NCI-H1417 treated with DMSO at 0.1 percent for 48 hours (cell line): ENCODE results near the gene RAI14.

ENCODE experiments used
- DNase-seq: peaks from one replicate; lab custom pipeline; 2025; lab: John Stamatoyannopoulos, UW

RAI14 gene

GRCh38 chr5:34854459-34855174 lies 198.5 kb downstream of the RAI14 start:
- DNase-seq = peak; percentile 78

DNA sequence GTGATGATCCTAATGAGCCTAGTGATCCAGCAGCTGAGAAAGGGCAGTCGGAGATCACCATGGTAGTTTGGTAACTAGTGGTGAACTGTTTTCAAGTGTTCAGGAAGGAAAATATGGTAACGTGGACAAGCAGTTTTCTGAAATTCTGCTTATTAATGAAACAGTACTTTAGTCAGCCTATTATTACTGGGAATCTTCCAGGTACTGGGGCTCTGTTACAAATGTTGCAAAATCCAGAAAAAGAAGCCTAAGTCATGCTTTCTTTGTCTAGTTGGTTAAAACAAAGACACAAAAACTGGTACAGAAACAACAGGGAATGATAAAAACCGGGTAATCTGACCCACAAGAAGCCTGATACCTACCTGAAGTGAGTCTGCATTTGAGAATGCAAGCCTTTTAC lies 201.0 kb downstream of the RAI14 start:
- no peak for DNase-seq

DNA sequence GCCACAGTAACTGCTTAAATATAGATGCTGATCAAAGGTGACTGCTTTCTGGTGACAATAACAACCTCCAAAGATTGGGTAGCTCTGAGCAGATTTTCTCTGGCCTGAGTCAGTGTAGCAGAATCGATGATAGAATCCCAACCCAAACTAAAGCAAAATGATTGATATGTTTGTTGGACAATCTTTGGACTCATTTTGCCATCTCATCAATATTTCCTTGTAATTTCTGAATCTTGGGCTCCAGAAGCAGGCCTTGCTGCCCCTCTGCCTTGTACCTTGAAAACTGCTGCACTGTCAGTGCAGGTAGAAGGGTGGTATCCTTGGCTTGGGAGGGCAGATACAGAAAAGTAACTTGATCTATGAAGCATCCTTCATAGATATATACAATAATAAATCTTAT lies 201.8 kb downstream of the RAI14 start:
- DNase-seq = no peak

- no peak for DNase-seq
Observed at GRCh38 chr5:34858790-34859189, 202.7 kb downstream of the RAI14 start.

GRCh38 chr5:34859253-34859652 lies 203.1 kb downstream of the RAI14 start:
- no peak for DNase-seq

DNA sequence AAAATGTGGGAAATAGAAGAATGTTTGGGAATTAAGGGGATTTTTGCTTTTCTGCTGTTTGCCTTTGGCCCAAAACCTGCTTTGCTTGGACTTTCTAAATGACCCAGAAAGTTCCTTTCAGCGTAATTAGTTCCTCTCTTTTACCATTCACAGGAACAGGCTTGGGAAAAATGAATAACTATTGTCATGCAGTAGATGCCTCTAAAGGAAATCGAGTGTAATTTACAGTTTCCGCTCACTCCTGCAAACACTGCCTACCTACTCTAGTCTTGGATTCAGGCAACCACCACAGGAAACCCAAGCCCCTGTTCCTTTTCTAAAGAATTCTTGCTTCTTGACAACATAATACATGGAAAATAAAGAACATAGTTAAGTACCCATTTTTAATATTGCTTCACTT lies 207.8 kb downstream of the RAI14 start:
- no peak for DNase-seq

DNA sequence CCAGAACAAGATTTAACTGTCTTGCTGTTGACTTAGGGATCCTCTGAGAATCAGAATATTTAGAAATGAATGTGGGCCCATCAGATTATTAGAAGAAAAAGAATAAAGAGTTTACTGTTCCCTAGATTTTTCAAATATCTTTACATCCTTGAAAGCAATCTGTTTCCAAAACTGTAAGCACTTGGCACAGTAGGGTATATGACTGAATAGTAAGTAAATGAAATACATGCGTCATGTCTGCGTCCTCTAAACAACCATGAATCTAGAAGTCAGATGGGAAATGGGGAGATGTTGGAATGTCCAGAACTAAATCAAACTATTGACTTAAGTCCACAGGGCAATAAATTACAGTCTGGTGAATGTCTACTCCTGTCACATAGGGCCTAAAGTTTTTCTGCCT lies 209.0 kb downstream of the RAI14 start:
- no peak for DNase-seq

DNA sequence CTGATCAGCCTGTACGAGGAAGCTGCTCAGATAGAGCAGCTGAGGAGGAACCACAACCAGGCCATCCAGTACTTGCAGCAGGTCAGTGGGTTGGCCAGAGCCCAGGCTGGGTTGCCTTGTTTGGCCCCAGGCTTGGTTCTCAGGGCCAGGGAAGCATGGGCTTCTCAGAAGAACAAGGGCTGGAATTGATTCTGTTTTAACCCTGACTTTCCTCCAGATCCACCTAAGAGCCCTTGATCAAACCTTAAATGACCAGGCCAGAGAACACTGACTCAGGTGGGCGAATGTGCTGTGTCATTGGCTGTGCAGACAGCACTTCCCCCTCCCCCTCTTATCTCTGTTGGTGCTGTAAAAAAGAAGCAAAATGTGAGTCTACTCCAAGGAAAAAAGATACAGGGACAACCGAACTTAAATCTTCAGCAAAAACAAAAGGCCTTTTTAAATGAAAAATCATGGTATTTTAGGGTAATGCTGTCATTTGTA lies 210.9 kb downstream of the RAI14 start:
- no peak for DNase-seq

DNA sequence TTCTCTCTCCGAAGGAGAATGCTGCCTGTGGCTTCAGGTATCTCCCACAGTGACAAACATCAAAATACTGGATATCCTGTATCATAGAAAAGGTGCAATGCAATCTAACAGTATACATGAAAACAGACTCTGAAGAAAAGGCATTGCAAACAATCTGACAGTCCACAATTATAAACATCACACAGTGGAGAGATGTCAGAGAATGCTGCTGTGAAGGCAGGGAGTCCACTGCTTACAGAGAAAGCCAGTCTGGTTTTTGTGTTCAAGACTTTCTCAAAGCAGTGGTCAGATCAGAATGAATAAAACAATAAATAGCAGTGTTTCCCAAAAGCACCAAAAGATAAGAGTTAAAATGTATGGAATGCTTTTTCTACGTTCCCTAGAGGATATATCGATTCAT lies 211.5 kb downstream of the RAI14 start:
- no peak for DNase-seq

- no peak for DNase-seq
Observed at GRCh38 chr5:34868791-34869190, 212.7 kb downstream of the RAI14 start.

DNA sequence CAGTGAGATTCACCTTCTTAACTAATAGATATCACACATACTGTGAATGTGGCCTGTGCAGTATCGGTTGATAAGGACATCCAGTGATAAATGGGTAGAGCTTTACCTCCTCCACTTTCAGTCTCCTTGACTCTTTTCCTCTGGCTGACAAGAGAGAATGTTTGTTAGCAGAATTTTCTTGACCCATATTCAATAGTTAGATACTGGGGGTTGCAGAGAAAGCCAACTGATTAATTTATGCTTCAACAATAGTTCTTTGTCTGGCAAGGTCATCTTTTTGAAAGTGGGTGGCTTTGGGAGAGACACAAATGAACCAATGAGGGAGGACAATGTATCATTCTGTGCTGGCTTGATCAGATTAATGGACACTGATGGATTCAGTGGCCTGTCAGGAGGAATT lies 213.1 kb downstream of the RAI14 start:
- DNase-seq = no peak

GRCh38 chr5:34870382-34870781 lies 214.3 kb downstream of the RAI14 start:
- no peak for DNase-seq

DNA sequence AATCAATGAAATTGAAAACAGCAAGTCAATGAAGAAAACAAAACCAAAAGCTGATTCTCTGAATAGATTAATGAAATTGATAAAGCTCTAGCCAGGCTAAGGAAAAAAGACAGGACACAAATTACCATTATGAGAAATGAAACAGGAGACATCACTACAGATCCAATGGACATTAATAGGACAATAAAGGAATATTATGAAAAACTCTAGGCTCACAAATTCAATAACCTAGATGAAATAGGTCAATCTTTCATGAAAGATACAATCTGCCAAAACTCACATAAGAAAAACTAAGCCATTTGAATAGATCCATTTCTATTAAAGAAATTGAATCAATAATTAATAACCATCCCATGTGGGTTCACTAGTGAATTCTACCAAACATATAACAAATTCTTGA lies 220.1 kb downstream of the RAI14 start:
- DNase-seq = no peak

- DNase-seq = no peak
Observed at GRCh38 chr5:34881246-34881645, 225.1 kb downstream of the RAI14 start.
